CD4-positive, alpha-beta T cell treated with Interleukin-15 for 1 hour (primary cell): ENCODE results near the gene RHOA.

Experiments used
- DNase-seq: peaks from one replicate; pipeline ENCODE4 v3.0.0-alpha.2; 2020

Gene RHOA

DNA sequence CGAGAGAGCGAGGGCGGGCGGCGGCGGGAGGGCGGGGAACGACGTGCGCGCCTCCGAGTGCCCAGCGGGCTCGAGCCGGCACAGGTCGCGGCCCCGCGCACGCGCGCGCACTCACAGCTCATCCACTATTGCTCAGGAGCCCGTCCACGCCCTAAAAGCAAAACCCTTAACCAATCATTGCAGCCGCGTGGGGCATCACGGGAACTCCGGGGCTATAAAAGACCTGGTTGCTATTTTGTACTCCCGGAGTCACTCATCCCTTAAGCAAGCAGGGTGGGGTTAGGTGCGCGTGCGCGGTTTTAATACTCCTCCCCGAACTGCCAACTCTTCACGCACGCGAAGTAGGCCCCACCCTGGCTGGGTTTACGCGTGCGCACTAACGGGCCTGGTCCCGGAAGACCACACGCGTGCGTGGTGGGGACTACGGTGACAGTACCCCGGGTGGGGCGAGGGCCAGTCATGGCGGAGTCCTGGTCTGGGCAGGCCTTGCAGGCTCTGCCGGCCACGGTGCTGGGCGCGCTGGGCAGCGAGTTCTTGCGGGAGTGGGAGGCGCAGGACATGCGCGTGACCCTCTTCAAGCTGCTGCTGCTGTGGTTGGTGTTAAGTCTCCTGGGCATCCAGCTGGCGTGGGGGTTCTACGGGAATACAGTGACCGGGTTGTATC lies at the start of gene RHOA, which contains the start of gene TCTA:
Gene RHOA (minus strand): TSS at position 9 of the 664 bp plus-strand sequence. CDS start 36,387 bp downstream, outside the sequence.
Gene TCTA (plus strand): TSS at position 456 of the 664 bp plus-strand sequence. CDS start 4 bp downstream, at position 460.
- peak; percentile 100 for DNase-seq

DNA sequence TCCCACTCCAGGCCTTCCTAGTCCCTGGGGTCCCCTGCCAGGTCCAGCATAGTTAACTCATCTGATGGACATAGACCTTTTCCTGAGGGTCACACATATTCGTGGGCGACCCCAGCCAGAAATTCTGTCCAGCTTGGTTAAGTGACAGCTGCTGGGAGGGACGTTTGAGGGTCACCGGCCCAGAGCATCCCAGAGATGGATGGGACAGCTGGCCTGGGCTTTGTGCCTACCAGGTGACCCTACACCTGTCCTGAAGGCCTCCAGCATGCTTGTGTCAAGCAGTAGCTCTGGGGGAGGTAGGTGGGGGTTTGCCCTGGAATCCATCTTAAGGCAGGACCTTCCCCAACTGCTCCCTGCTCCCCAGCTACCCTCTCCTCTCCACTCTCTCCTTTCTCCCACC lies 49.2 kb upstream of the RHOA start:
- no peak for DNase-seq

DNA sequence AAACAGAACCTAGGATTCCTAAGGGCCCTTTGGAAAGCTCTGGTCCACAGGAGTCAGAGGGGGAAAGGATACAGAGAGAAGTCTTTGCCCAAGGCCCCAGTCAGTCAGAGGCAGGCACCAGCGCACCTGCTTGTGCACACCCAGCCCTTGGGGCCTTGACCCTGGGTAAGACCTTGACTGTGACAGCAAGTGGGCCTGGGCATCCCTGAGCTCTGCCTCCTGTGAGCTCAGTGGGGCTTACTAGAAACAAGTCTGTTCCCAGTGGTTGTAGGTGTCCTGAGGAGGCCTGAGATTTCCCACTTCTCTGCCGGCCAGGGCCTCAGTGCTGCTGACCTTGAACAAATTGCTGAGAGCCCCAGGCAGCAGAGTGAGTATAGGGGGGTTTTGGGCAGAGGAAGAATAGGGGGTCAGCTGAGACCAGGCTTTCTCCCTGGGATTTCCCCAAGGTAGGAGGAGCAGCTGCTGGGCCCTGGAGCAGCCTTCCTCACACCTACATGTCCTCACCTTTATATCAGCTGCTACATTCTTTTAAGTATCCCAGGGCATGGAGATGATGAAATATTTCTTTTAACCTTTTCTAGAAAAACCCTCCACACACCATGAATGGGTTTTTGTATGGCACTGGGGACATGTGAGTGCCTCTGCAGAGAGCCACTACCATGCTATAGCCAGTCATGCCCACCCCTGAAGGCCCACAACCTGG lies 48.6 kb upstream of the RHOA start:
- no peak for DNase-seq

DNA sequence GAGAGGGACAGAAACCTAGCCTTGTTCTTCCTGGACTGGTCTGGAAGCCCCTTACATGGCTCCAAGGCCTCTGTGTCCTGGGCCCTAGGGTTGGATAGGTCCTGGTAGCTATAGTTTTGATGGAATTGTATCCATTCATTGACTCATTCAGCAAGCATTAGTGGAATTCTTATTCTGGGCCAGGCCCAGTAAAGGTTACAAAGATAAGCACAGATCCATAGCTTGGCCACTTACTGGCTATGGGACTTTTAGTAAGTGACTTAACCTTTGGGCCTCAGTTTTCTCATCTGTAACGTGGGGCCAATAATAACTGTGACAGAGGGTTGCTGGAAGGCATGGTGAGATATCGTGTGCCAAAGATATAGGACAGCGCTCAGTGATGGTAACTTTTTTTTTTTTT lies 44.7 kb upstream of the RHOA start:
- no peak for DNase-seq

DNA sequence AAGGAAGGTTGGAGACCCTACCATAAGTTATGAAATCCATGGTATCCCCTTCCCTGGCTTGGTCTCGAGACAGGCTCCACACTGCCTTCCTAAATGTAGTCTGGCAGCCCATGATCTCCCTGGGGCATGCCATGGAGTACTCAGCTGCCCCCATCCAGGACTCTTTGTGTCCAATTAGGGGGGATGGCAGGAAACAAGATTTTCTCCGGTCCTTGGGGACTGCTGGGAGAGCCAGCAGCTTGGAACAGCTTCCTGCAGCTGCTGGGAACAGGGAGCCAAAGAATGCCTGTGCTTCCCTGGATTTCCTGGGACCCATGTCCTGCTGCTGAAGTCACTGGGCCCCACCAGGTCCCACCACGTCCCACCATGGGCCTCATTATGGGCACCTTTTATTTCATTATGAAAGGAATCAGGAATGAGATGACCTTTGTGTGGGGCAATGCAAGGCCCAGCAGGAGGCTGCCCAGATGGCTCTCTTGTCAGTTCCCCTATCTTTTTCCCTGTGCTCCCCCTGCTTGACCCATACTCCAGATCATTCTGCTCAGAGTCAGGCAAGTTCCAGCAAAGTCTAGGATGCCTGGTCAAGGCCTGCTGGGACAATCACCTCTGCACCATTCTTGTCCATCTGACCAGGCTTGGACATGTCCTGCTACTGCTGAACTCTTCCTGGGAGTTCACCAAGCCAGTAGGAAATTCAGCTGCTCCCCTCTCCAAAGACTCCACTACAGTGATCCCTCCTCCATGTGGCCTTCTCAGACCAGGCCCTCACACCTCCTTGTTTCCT lies 43.3 kb upstream of the RHOA start:
- no peak for DNase-seq

DNA sequence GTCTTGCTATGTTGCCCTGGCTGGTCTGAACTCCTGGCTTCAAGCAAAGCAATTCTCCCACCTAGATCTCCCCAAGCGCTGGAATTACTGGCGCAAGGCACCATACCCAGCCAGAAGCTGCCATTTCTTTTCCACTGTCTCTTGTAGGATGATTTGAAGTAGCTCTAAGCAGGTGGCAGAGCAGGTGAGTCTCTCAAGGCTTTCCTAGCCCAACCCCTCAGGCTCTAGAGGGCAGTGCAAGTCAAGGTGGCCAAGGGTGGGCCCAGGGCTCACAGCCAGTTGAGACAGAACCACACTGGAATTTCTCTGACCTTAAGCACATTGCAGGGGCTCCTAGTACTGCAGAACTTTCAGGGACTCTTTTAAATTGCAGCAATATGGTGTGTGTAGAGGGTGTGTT lies 42.7 kb upstream of the RHOA start:
- no peak for DNase-seq

DNA sequence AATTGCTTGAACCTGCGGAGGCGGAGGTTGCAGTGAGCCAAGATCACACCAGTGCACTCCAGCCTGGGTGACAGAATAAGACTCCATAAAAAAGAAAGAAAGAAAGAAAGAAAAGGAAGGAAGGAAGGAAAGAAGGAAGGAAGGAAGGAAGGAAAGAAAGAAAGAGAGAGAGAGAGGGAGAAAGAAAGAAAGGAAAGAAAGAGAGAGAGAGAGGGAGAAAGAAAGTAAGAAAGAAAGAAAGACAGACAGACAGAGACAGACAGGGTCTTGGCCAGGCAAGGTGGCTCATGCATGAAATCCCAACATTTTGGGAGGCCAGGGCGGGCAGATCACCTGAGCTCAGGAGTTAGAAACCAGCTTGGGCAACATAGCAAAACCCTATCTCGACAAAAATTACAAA lies 41.8 kb upstream of the RHOA start:
- DNase-seq: no peak

DNA sequence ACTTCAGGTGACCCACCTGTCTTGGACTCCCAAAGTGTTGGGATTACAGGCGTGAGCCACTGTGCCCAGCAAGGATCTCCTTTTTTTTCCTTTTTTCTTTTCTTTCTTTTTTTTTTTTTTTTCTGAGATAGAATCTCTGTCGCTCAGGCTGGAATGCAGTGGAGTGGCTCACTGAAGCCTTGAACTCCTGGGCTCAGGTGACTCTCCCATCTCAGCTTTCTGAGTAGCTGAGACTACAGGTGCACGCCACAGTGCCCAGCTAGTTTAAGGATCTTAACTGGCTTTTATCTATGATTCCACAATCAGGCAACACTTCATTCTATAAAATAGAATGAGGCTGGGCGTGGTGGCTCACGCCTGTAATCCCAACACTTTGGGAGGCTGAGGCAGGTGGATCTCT lies 33.6 kb upstream of the RHOA start:
- no peak for DNase-seq

DNA sequence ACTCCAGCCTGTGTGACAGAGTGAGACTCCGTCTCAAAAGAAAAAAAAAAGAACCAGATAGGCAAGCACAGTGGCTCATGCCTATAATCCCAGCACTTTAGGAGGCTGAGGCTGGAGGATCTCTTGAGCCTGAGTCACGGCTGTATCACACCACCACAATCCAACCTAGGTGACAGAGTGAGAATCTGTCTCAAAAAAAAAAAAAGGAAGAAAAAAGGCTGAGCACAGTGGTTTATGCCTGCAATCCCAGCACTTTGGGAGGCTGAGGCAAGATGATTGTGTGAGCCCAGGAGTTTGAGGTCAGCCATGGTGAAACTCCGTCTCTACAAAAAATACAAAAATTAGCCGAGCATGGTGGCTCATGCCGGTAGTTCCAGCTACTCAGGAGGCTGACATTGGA lies 23.0 kb upstream of the RHOA start:
- no peak for DNase-seq

DNA sequence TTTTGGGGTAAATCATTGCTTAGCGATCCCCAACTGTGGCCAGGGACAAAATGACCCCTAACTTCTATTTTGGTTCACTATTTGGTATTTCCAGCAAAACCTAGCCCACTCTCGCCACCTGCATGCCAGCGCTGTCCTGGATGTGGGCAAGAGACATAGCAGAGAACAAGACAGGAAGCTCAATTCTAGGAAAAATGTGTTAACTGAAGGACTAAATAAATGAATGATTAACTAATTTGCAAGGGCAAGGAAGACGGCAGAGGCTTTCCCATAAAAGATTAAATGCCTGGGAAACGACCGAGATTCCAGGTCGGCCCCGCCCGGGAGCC lies 16.9 kb upstream of the RHOA start:
- no peak for DNase-seq

DNA sequence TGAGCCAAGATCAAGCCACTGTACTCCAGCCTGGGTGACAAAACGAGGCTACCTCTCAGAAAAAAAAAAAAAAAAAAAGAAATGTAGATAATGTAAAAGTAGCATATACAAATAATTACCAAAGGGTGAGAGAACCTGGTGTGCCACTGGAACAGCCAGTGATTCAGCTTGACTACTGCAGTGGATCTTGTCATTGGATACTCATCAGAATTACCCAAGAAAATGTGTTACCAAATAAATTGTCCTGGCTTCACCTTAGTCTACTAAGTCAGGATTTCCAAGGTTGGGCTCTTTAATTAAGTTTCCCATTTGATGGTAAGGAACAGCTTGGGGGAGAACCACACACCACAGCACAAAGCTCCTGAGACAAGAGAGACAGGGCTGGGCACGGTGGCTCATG lies 15.8 kb upstream of the RHOA start:
- no peak for DNase-seq

DNA sequence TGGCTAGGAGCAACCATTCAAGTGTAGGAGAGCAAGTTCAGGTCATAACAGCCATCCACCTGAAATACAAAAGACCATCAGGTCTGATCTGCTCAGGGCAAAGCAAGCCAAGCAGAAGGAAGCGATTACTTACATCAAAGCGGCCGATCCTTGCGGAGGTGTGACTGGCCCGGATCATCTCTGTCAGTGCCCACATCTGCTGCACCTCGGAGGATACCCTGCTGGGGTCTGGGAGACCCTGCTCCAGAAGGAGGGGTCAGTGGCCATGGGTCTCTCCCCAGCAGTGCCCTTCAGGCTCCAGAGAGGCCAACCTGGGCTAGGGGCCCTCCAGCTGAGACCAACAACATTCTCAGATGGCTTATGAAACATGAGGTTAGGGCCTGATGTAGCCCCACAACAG lies 13.0 kb upstream of the RHOA start:
- DNase-seq: no peak

DNA sequence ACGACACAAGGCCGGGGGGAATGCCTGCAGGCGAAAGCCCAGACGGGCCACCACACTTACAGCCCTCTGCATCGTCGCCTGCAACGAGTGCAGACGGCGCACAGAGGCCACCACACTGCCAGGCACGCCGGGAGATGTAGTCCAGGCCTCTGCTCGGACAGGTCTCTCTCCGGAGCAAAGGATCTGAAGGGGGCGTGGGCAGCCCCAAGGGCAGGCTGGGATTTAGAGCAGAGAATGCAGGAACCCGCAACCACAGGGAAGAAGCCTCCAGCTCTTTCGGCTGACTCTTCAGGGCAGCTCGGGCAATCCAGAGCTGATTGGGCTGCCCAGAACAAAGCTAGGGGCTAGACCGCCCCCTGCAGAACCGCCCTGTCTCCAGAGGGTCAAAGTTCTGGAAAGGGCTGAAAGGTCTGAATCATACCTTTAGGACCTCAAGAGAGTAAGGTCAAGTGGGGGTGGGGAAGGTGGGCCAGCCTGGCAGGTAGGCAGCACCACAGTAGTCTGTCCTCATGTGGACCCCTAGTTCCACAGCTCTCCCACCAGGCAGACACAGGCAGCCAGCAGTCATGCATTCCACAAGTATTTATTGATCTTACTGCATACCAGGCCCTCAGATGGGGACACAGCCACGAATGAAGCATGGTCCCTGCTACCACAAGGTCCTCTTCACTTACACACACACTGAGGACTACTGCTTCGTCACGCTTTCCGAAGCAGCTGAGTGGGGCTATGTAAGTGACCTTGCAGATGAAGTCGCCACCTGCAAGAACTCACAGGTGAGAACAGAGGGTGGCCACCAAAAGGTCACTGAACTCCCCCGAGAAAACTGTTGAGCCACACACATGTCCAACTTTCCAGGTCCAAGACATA lies 10.8 kb upstream of the RHOA start, which contains the start of gene AMT:
Gene AMT (minus strand): TSS at position 95 of the 870 bp plus-strand sequence. CDS start 23 bp downstream, at position 72.
- DNase-seq: no peak

DNA sequence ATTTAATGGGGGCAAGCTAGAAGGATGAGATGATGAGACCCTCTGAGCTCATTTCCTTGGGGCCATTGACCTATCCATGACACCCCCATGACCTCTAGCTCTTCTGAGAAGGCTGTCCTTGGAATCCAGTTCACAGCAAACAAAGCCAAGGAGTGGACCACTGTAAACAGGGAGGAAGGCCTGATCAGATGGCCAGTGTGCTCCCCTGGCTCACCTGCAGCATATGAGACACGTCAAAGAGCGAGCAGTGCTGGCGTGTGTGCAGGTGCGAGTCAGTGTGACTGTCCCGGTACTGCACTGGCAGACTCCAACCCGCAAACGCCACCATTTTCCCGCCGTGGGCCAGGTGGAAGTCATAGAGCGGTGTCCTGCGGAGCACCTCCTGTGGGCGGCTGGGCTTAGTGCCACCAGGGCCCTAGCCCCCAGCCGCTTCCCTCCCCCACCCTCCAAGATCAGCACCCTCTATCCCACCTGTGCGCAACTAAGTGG lies 10.2 kb upstream of the RHOA start:
- DNase-seq: no peak

DNA sequence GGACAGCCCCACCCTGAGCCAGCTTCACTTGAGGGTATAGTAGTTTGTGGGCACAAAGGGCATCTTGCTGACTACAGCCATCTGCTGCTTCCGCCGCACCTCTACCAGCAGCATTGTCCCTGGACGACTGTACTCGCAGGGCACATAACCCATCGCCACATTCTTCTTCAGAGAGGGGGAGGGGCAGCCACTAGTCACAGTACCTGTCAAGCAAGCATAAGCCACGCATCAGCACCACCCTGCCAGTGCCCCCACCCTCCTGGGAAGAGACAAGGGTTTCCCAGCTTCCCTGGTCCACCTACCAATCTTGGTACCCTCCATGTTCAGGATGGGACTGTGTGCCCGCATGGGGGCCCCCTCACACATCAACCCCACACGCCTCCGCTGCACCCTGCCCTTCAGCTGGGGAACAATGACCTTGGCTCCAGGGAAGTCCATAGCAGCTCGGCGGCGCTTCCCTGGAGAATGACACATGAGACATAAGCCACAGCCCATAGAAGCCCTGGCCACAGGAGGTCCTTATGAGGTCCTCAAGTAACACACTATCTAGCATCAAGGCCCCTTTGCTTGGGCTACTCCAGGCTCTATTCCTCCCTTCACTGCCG lies 5.8 kb upstream of the RHOA start:
- DNase-seq: no peak

DNA sequence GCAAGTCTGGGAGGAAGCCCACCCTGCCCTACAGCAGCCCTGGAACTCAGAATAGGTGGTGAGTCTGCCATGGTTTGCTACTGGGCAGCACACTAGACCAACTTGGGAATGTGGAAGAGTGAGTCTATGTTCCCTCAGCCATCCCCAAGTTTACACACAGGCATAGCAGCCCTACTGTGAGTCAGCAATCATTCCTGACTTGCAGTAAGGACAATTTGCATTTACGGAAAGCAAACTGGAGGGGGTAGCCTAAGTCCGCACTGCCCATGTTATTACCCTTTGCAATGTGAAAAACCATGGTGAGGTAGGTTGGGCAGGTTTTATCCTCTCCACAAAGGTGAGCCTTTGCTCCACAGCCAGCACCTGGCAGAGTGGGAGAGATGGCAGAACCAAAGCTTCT lies 5.1 kb upstream of the RHOA start:
- no peak for DNase-seq

DNA sequence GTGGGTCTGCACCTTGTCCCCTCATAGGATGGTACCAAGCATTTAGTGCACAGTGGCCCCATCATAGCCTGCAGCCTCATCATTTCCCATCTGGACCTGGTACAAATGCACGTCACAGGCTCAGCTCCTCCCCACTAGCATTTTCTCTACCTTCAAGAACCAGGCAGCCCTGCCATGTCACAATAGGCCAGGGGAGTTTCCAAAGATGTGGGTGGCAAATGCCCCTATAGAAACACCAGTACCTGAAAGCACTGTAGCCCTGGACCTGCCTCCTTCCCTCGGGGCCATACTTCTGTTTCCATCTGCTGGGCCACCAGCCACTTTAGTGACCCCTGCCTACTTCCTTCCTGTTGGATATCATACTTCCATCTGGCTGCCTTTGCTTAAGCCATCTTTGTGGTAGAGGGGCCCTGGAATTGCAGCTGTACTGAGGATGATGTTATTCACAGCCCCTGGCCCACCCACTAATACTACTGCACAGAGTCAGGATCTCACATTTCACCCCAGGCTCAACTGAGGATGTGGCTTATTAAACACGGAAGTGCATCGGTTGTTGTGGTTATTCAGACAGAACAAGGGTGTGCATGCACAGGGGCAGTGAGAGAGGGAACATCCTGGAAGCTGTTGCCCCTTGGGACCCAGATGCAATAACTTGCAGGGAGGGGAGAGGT lies 4.3 kb upstream of the RHOA start:
- peak; percentile 81 for DNase-seq

DNA sequence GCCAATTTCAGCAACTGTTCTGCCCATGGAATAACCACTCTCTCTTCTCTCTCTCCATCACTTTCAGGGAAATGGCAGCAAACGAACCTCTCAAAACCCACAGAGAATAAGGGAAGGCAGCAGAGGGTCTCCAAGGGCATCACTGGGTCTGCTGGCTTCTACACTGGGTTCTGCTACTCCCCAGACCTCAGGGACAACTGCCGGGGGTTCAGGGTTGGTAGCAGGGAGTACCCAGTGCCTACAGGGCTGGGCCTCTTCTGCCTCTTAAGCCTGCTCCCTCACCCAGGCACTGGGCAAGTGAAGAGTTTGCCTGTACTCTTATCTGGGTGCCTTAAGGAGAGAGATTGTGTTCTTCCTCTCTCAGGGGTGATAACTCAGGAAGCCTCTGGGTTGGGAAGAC lies 3.0 kb upstream of the RHOA start:
- DNase-seq: no peak

DNA sequence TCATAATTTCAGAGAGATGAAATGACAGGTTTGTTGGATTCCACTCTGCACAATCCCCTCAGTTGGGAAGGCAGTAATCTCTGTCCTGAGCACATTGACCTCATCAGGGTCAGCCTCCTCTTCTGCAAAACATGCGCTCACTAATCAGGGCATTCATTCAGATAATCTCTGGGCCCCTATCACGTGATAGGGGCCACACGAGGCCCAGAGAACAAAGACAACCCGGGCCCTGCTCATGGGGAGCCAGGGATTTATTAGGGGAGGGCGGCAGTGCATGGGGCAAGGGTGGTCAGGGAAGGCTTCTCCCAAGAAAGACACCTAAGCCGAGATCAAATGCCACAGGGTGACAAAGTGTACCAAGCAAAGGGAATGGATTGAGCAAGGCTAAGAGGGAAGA lies 1.6 kb upstream of the RHOA start:
- DNase-seq: no peak

DNA sequence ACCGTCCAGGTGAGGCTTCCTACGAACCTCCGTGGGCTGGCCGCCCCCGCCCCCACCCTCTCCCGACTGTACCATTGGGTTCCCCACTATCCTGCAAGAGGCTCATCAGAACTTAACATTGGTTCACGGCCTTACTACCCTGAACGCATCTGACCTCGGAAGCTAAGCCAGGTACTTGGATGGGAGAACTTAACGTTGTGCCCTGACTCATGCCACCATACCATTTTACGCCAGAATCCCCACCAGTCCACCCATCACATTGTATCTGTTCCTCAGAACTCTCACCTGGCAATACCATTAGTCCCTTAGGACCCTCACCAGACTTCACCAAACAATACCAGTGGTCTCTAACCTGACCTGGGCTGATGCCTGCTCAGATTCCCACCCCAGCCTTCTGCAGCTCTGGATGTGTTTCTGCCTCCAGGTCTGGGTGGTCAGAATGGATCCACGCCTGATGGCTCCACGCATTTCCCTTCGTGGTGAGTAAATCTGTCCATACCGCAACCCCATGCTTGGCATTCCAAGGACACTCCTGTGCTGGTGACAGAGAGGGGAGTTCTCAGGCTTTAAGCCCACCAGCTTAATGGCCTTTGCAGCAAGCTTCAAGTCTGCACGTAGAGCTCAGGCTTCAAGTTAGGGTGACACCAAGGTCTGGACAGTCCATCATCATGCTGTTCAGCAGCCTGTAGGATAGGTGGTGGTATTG lies 1.0 kb upstream of the RHOA start:
- no peak for DNase-seq

DNA sequence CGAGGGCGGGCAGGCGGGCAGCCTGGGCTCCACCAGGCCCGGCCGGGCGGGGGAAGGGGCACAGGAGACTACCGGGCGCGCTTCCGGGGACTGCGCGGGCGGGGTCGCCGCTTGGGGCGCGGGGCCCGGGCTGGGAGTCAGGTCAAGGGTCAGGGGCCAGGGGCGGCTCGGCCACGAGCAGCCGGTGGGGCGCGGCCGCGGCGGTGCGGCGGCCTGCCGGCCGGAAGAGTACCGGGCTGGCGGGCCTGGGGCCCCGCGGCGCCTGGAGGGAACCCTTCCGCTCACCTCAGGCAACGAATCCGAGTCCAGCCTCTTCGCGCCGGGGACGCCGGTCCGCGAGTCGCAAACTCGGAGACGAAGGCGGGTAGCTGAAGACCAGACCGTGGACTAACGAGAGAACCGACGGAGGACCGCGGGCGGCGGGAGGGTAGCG lies 225 bp downstream of the RHOA start:
- DNase-seq: peak; percentile 60
